GM12801 (cell line): ENCODE data around the gene GALNT10.

Experiments
- CTCF ChIP-seq: IDR thresholded peaks from one replicate; pipeline ENCODE4 v1.5.1; 2011; ENCODE audit warnings: control low read depth; ENCODE audit not compliant: insufficient read length; ENCODE audit errors: extremely low read depth

The GALNT10 gene

GRCh38 chr5:154199671-154200220, 9.2 kb downstream of the GALNT10 start:
- TF ChIP-seq CTCF: no peak

DNA sequence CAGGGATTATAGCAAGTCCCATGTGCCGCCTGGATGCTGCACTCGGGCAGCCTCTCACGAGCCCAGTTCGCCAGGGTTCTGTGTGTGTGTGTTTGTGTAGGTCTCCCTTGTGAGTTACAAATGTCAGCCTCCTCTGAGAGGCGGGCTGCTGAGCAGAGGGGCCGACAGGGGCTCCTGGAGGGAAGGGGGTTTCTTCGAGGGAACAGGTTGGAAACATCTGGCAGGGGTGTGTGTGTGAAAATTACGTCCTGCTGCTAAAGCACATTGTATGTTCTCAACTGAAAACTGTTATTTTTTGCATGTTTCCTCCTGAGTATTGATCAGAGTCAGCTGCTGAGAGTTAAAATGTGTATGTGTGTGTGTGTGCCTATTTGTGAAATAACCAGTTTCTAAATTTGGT, 9.7 kb downstream of the GALNT10 start:
- TF ChIP-seq CTCF: no peak

GRCh38 chr5:154201108-154201769, 10.7 kb downstream of the GALNT10 start:
- TF ChIP-seq CTCF: no peak

DNA sequence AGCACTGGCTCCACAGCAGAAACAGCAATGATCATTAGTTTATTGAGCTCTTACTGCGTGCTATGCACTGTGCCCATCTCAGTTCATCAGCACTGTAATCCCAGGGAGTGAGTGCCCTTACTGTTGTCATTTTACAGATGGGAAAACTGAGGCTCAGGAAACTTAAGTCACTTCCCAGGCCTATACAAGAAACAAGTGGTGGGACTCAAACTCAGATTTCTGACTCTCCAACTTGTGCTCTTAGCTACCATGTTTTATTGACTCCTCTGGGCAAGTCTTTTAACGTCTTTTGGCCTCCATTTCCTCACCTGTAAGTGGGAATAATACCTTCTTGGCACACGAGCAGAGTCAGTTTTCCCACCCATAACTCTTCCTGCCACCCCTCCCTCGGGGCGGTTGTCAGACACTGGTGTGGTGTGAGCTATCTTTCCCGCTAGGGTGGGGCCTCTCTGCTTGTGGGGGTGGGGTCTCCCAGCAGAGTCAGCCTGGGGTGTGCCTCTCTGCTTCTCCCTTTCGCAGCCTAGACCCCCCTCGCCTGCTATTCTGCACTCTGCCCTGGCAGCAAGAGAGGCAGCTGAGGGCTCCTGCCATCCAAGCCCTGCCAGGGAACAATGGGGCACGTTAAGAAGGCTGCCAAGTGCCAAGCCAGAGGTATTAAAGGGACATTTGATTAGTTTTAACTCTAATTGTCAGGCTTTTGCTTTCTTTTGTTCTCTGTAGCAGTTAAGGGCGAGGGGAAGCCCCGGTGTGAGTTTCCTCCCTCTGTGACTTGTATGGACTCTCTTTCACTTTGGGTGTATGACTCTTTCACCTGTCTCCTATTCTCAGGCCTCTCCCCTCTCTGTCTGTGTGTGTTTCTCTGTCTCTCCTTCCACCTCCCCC, 12.1 kb downstream of the GALNT10 start:
- no peak for TF ChIP-seq CTCF

GRCh38 chr5:154203798-154204578, 13.5 kb downstream of the GALNT10 start:
- TF ChIP-seq CTCF: no peak

- TF ChIP-seq CTCF: no peak
These were observed 15.0 kb downstream of the GALNT10 start for GRCh38 chr5:154205441-154206117.
